T-helper 2 cell treated with Interferon-gamma antibody and Interleukin-4, amounts not matched to agents 100 ng/mL and 5 ng/mL, for 36 hours (primary cell): Measurements from ENCODE around the gene EVA1B. TPM values are rescaled to one million over a fixed set of nuclear protein-coding genes. Genes with fewer than 3 reads are reported as not detected.

Experiments used
- intact Hi-C: fragments of 100-400 bp; cut with micrococcal nuclease; formaldehyde crosslinking; loops from one replicate; pipeline ENCODE4 v1.15.1; 2023
- total RNA-seq: library from RNA; stranded (reverse); gene quantifications from 2 replicates; pipeline ENCODE4 v1.2.3, GENCODE V29; 2022

The EVA1B gene
- total RNA-seq, 1 donor from 2014 or later: 8.3 TPM

DNA sequence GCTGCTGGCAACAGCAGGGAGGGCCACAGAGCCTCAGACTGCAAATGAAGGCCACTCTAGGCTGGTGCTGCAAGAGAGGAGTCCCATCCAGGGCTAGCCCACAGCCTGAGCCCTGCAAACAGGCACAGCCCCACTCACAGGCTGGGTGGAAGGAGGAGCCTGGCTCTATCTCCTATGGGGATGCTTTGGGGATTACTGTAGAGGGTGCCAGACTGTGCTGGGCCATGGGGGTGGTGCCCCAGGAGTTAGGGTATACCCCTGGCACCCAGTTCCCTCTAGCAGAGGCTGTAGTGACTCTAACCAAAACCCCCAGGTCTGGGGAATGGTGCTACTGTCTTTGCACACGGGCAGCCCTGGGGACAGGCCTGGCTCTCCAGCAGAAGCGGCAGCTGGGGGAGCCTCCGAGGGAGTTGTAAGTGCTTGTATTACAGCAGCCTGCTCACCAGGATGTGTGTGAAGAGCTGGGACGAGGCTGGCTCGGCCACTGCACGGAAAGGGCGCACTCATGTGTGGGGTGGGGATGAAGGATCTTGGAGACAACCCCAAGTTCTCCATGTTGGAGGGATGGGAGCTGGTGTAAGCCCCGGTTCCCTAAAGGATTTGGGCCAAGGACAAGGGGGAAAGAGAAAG, 23.4 kb upstream of the EVA1B start:
- intact Hi-C loops: no loop called here

DNA sequence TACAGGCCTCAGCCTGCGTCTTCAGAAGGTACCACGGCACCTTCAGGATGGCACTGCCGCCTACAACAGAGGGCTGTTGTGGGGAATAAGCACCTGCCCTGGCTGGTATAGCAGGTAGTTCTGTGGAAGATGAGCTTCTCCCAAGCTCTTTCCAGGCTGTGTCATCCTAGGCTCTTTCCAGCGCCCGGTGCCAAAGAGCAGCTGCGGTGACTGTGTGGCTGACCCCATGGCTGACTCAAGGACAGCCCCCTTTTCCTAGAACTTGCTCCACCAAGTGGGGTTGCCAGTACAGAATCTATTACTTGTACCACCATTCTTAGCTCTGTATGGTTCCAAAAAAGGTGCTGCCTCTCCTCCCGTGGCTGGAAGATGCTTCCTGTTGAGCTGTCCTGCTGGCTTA, 21.9 kb upstream of the EVA1B start:
- intact Hi-C loops: no loop called here

DNA sequence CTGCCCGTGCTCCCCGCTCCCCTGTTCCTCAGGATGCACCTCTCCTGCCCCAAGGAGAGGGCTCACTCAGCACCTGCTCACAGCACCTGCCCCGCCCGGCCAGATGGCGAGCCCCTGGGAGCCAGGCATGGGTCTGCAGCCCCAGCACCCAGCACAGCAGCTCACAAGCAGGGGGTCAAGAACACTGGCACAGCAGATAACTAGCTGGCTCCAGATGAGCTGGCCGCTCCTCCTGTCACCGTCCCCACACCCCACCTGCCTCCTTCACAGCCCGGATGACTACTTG, 20.9 kb upstream of the EVA1B start:
- intact Hi-C loops: no loop called here

DNA sequence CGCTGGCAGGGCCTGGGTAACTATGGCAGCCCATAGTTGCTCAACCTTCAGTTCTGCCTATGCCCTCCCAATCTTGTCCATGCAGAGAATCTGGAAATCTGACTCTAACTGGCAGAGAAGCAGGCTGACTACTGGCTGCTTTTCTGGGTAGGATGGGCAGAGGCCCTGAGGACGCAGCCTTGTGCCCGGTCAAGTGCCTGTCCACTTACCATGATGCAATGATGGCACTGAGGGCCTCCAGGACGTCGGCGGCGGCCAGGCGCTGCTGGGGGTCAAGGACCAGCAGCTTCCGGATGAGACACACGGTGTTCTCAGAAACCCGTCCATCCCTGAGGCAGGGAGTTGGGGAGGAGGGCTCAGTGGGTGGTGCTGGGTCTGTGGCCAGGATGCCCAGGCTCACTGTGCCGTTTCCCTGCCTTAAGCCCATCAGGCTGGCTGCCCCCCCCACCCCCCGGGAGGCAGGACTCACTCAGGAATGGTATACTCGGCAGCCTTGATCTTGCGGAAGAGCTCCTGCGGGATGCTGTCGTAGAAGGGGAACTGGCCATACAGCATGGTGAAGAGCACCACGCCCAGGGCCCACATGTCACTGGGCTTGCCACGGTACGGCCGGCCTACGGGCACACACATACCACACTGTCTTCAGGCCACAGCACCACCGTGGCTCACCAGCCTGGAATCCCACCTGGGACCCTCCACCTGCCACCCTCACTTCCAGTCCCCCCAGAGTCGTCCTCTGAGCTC, 20.4 kb upstream of the EVA1B start:
- intact Hi-C loops: loop anchor here (1.0 kb wide), 1 partner anchor 76 kb away; no protein-coding TSS in a partner anchor

DNA sequence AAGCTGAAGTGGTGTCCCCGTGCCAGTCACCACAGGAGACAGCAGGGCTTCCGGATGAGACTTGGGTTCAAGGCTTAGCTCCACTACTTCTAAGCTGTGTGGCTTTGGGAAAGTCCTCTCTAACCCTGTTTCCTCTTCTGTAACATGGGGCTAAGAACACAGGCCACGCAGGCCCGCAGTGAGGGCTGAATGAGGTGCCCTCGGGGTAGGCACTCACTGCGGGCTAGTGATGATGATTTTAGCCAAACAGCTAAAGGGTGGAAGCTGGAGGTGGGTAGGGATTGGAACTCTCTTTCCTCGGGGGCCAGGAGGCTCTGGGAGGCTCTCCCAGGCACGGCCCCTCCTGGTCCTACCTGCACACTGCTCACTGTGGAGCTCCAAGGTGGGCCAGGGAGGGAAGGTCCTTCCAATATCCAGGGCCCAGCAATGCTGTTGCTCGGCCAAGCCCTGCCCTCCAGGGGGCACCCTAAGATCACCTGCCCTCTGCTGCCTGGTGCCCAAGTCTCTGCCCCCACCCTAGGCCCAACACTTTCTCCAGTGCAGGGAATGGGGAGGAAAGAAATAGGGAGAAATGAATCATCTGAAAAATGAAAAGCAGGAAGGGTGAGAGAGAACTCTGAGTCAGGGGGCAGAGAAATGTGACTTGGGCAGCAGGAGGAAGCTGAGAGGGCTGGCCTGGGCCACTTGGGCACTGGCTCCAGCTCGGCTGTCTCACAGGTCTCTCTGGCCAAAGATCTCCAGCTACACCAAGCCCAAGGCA, 19.2 kb upstream of the EVA1B start:
- intact Hi-C loops: loop anchor here (1.0 kb wide), 2 partner anchors 27 to 78 kb away; no protein-coding TSS in a partner anchor

DNA sequence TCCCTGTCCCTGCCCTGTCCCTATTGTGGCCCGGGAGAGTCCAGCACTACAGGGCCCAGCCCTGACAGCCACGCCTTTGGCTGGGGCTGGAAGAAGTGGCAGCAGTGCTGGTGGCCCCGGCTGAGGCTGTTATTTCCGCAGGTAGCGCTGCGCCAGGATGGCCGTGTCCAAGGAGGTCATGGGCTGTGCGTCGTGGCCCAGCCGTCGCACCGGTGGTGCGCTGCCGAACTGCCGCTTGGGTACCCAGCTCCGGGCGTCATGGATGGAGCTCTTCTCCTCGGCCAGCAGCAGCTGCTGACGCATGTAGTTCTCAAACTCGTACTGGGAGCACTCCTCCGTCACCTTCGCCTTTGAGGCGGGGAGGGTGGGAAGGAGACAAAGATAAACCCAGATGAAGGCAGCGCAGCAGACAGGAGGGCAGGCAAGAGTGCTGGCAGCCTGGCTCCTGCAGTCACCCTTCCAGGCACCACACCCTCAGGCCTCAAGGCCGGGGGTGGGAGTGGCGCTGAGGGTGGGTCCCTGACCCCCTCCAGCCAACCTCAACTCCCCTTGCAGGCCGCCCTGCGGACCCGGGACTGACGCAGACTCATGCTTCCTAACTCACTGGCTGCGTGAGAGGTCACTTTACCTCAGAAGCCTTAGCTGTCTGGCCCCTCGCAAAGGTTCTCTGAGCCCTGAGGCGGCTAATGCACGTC, 18.3 kb upstream of the EVA1B start:
- intact Hi-C loops: loop anchor here (1.0 kb wide), 1 partner anchor 28 kb away; no protein-coding TSS in a partner anchor

DNA sequence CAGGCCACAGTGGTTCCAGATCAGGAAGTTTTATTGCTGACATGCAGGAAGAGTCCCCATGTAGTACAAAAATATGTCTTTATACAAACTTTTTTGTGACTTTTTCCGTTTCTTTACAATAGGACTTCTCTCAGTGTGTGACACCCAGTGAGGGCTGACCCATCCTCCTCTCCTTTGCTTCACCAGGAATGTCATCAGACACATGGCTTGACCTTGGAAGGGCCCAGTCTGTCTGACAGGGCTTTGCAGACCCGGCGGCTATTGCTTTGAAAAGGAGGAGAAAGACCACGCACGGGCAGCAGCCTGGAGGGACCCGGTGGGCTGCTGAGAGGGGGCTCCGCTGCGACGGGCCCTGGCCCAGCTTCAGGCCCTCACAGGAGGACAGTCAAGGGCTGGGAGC, 16.2 kb upstream of the EVA1B start:
- intact Hi-C loops: no loop called here

DNA sequence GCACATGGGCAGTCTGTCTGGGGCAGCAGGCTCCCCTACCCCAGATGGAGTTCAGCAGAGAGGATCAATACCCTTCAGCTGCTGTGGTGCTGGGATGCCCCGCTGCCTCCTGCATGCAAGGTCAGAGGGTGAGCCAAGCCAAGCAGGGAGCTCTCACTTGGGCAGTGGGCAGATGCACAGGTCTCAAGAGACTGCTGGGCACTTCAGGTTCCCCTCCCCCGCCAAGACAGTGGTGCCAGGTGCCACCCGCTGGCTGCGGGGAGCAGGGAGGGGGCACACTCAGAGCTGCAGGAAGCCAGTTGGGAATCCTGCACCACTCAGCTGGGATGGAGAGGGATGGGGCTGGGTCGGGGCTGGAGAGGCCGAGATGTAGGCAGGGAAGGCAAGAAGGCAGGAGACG, 15.8 kb upstream of the EVA1B start:
- intact Hi-C loops: no loop called here

DNA sequence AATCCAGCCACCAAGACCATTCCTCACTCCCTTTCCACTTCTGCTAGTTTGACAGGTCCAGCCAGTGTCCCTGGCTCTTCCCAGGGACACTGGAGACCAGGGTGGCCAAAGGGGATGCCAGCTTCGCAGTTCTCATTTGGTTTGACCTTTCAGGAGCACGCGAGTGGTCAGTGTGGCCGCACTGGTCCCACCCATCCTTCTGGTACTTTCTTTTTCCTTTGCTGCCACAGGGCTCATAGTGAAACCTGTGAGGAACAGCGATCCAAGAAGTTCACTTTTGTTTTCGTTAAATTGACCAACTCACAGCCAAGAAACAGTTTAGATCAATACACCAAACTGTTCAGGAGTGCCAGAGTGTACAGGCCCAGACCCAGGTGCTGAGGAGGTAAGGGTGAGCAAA, 14.4 kb upstream of the EVA1B start:
- intact Hi-C loops: no loop called here

DNA sequence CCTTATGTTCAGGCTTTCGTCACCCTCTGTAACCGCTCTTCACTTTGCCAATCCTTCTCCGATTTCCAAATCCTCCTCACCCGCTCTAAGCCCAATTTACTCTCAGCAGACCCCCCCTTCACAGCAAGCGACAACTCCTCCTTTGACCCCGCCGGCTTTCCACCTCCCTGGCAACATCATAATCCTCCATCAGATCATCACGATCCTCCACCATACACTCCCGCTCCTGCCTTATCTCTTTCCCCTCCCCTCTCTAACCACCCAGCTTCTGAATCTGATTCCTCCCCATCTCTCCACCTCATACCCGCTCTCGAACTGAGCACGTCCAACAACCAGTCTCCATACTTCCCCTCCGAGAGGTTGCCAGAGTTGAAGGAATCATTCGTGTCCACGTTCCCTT, 7.5 kb upstream of the EVA1B start:
- intact Hi-C loops: no loop called here

DNA sequence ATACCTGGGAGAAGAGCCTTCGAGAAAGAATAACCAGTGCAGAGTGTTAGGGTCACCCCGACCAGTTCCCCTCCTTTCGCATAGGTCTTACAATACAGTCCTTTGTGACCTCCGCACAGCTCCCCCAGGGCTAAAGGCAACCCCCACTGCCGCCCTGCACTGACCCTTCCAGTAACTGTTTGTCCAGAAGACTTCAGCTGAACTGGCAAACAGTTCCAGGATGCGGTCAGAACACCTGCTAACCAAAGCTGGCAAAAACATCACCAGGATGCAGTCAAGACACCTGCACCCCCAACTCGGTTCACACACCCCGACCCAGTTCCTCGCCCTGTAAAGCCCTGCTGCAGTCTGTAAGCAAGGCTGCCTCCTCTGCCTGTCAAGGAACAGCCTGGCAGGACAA, 6.4 kb upstream of the EVA1B start:
- intact Hi-C loops: no loop called here

DNA sequence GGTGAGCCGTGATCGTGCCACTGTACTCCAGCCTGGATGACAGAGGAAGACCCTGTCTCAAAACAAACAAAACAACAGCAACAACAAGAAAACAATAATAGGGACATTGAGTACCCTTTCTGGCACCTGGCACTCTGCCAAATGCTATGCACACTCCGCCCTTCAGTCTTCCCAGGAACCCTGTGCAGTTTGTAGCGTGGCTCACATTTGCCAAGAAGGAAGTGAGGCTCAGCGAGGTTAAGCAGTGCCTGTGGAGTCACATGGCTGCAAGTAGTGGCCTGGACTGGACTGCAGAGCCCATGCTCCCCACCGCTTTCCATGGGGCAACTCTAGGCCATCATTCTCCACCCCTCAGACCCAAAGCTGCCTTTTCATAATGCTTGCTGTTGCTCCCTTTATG, 5.3 kb upstream of the EVA1B start:
- intact Hi-C loops: no loop called here

DNA sequence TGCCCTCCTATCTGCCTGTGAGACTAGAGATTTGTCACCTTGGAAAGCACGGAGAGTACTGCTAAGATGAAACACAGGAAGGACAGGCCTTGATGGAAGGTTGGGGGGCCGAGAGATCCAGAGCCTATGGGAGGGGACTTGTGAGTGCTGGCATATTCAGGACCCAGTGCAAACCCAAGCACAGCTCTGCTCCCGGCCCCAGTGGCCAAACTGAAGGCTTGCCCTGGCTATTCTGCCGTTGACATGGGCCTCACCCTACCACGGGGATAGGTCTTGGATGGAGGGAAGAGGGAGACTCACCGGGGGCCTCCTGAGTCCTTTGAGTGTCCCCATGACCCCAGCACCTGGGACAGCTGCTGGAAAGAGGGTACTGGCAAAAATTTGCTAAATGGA, 4.6 kb upstream of the EVA1B start:
- intact Hi-C loops: no loop called here

DNA sequence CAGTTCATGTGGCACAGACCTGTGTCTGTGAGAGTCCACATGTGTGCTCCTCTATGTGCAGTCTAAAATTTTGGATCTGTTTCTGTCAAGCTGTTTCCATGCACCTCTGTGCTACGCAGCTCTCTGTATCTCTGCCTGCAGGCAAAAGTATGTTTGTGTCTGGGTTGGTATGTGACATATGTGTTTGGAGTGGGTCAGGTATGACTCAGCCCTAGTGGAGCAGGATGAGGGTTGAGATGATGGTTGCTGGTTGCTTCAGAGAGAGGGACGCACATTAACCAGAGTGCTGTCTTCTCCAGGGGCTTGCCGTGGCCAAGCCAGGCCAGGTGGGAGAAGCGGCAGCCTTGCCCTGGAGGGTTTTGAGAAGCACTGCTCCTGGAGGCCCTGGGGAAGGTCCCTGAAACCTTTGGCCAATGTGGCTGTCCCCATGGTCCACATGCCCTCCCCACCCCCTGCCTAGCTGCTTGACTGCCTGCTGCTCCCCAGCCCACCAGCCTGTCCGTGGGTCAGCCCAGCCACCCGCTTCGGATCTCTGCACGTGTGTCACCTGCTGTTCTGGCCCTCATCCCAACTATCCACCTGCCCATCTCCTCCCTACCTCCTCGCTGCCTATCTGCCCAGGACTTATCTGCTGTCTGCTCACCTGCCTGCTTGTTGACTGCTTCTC, 4.1 kb upstream of the EVA1B start:
- intact Hi-C loops: no loop called here

DNA sequence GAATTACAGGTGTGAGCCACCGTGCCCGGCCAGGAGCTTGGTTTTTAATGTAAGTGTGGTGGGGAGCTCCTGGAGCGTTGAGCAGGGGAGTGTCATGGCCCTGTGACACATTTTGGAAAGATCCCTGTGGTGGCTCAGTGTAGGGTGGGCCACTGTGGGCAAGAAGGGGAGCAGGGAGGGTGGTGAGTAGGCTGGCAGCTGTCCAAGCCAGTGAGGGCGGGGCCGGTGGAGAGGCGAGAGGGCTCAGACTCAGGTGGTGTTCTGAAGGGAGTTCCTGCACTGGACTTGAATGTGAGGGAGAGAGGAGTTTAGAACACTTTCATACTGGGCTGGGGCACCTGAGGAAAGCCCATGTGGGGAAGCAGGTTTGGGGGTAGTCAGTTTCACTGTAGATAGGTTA, 3.1 kb upstream of the EVA1B start:
- intact Hi-C loops: no loop called here

DNA sequence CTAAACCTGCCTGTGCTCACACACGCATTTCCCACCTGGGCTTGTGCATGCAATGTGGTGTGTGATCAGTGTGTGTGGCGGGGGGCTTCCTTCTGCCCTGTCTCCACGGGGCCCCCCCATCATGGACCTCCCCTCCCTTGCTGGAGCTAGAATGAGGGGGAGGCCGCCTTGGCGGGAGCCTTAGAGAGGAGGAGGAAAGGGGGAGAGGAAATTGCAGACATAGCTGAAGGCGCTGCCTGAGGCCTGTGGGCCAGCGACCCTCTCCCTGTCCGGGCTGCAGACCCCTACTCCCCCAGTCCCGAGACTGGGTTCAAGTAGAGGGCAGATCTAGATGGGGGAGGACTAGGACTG, 883 bp upstream of the EVA1B start:
- intact Hi-C loops: loop anchor here (5.0 kb wide), 3 partner anchors 43 to 98 kb away; partner anchors contain the start of gene STK40

DNA sequence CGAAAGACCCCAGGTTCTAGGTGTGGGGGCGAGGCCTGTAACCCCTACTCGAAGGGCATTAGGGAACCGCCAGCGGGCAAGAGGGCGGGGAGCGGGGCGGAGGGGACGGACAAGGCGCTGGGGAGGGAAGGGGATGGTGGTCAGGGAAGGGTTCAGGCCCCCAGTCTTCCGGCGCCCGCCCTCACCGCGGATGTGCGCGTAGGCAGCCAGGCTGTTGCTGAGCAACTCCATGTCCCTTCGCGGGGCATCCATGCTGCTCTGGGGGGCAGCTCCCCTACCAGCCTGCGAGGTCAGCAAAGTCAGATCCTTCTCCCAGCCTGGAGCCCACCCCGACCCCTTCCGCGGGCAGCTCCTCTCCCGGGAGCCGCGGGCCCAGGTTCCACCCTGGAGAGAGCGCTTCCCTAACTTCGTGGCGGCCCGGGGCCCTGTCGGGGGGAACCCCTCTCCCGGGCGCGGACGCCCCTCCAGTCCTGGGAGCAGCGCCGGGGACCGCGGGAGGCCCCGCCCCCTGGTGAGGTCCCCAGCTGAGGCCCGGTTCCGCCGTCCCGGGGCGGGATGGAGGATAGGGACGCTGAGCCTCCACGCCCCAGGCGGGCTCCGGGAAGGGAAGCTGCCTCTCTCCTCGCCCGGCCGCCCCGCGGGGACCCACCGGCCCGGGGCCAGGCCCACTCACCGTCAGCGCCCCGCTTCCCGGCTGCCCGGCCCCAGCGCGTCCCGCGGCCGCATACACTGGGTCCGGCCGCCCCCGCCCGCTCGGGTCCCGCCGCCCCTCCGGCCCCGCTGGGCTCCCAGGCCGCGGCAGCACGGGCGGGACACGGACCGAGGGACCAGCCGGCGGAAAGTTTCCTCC, 434 bp downstream of the EVA1B start:
- intact Hi-C loops: loop anchor here (2.0 to 5.0 kb wide), 4 partner anchors 16 to 99 kb away; partner anchors contain the start of genes SH3D21 and STK40

DNA sequence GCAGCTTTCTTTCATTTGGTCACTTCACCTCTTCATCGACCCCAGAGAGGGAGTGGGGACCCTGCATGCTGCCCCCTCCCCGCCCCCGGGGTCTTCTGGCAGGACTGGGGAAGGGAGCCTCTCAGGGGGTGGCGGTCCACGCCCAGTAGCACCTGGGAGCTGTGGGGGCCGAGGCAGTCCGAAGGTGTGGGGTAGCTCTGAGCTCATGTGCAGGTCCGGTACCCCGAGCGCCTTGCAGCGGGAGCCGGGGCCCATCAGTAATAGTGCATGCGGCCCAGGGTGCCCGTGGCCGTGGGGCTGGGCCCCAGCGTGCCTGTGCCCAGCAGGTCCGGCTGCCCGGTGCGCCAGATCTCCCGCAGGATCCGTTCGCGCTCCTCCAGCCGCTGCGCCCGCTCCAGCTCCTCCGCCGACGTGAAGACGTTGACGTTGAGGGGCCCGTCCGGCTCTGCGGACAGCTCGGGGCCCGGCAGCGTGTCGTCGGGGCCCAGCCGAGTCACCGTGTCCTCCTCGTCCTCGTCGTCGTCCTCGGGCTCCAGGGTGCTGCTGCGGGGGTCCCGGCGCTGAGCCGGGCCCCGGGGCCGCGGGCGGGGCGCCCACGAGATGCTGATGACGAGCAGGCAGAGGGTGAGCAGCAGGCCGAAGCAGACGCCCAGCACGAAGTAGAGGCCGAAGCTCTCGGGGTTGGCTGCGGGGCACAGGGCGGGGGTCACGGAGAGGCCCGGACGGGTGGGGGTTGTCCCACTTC, 1.2 kb downstream of the EVA1B start:
- intact Hi-C loops: loop anchor here (2.0 to 5.0 kb wide), 4 partner anchors 15 to 100 kb away; partner anchors contain the start of genes SH3D21 and STK40
